SH-SY5Y (cell line): ENCODE data around the gene WDR7.

Experiments
- GATA2 ChIP-seq: IDR thresholded peaks from 2 replicates; pipeline ENCODE4 v1.6.1; 2011; ENCODE audit warnings: mild to moderate bottlenecking, low read depth, low read length
- GATA3 ChIP-seq: IDR thresholded peaks from 2 replicates; pipeline ENCODE4 v1.6.1; 2011; ENCODE audit warnings: low read depth, mild to moderate bottlenecking, low read length, moderate library complexity

WDR7 gene

GRCh38 chr18:56967035-56967434, 315.9 kb downstream of the WDR7 start:
- TF ChIP-seq GATA3 (no peak), GATA2 (no peak)

- TF ChIP-seq GATA2, result no peak
- no peak for TF ChIP-seq GATA3
These were observed 322.3 kb downstream of the WDR7 start for GRCh38 chr18:56973487-56973886.

GRCh38 chr18:56974141-56974540, 323.0 kb downstream of the WDR7 start:
- TF ChIP-seq GATA2 (no peak), GATA3 (no peak)

GRCh38 chr18:56975276-56975675, 324.1 kb downstream of the WDR7 start:
- TF ChIP-seq GATA3 (no peak), GATA2 (no peak)

GRCh38 chr18:56977309-56977708, 326.1 kb downstream of the WDR7 start:
- TF ChIP-seq GATA2 (no peak), GATA3 (no peak)

GRCh38 chr18:56977771-56978170, 326.6 kb downstream of the WDR7 start:
- TF ChIP-seq GATA2, result no peak
- TF ChIP-seq GATA3, result no peak

GRCh38 chr18:56980151-56980550, 329.0 kb downstream of the WDR7 start:
- TF ChIP-seq GATA3 (no peak), GATA2 (no peak)

- no peak for TF ChIP-seq GATA2
- no peak for TF ChIP-seq GATA3
These were observed 331.6 kb downstream of the WDR7 start for GRCh38 chr18:56982766-56983165.

- TF ChIP-seq GATA3 (no peak), GATA2 (no peak)
These were observed 332.3 kb downstream of the WDR7 start for GRCh38 chr18:56983275-56983992.

GRCh38 chr18:56984731-56985130, 333.6 kb downstream of the WDR7 start:
- no peak for TF ChIP-seq GATA3
- no peak for TF ChIP-seq GATA2

- no peak for TF ChIP-seq GATA3
- no peak for TF ChIP-seq GATA2
These were observed 335.7 kb downstream of the WDR7 start for GRCh38 chr18:56986829-56987228.

GRCh38 chr18:56987236-56987635, 336.1 kb downstream of the WDR7 start:
- TF ChIP-seq GATA3 (peak; percentile 71), GATA2 (peak; percentile 75)

- TF ChIP-seq GATA3, result peak; percentile 58
- TF ChIP-seq GATA2, result peak; percentile 71
These were observed 336.9 kb downstream of the WDR7 start for GRCh38 chr18:56988022-56988421.

- TF ChIP-seq GATA2 (no peak), GATA3 (no peak)
These were observed 339.5 kb downstream of the WDR7 start for GRCh38 chr18:56990678-56991077.

- TF ChIP-seq GATA3, result no peak
- no peak for TF ChIP-seq GATA2
These were observed 341.6 kb downstream of the WDR7 start for GRCh38 chr18:56992777-56993176.
